ENCODE results near the gene EPHB2.
A peak's percentile ranks its signal among the peaks of the same experiment; 100 is the strongest.

EPHB2 gene

DNA sequence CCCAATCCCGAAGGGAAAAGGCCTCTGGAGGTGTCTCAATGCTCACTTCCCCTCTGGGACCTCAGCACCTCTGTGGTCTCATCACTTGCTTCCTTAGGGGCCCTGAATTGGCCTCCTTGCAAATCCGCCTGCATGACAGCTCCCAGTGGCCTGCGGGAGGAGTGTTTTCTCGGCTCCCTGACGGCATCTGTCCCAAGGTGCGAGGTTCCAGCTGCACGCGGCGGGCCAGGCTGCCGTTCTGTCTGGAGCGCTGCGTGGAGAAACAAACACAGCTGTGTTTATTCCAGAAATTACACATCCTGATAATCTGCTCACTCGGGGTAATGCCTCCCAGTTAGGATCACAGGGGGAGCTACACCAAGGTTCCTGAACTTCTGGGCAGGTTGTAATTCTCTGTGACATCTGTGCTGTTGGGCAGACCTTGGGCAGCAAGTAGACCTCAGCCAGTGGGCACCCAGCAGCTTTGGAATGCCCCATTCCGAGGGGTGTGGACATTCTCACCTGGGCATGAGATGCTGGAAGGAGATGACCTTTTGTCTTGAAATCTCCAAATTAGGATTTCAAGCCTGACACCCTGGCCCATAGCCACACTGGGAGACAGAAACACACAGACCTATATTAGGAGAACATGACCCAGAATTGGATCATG lies 18.2 kb downstream of the EPHB2 start:
- no peak overlapping the region for H3K27ac ChIP-seq
- TF ChIP-seq ZFX (IDR thresholded peaks at IDR 0.05; ENCODE audit: borderline replicate concordance) (no peak), CTCF (IDR thresholded peaks at IDR 0.05) (no peak)

- no peak overlapping the region for H3K27ac ChIP-seq
- no peak for TF ChIP-seq ZFX (IDR thresholded peaks at IDR 0.05; ENCODE audit: borderline replicate concordance)
- TF ChIP-seq CTCF (IDR thresholded peaks at IDR 0.05) = no peak
These were observed 18.7 kb downstream of the EPHB2 start for GRCh38 chr1:22729400-22729773.

DNA sequence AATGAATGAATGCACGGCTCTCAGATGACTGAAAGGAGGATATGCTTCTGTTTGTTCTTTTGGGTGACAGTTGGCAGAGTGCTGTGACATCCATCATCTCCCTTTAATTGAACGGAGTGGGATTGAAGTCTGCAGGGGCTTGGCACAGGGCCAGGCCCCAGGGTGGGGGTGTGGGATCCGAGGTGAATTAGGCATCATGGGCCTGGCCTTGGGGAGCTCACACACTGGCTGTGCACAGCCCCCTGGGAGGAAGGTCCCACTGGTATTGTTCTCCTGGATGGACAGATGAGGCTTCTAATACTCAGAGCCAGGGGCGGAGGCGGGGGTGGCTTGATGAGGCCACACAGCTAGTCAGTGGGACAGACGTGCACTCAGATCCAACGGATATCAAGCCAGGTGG lies 19.3 kb downstream of the EPHB2 start:
- TF ChIP-seq ZFX (IDR thresholded peaks at IDR 0.05; ENCODE audit: borderline replicate concordance) (no peak), CTCF (IDR thresholded peaks at IDR 0.05) (no peak)
- no peak overlapping the region for H3K27ac ChIP-seq

GRCh38 chr1:22731924-22732720 lies 21.5 kb downstream of the EPHB2 start:
- no peak for TF ChIP-seq ZFX (IDR thresholded peaks at IDR 0.05; ENCODE audit: borderline replicate concordance)
- TF ChIP-seq CTCF (IDR thresholded peaks at IDR 0.05) = peak; percentile 57
- H3K27ac ChIP-seq = no peak overlapping the region

DNA sequence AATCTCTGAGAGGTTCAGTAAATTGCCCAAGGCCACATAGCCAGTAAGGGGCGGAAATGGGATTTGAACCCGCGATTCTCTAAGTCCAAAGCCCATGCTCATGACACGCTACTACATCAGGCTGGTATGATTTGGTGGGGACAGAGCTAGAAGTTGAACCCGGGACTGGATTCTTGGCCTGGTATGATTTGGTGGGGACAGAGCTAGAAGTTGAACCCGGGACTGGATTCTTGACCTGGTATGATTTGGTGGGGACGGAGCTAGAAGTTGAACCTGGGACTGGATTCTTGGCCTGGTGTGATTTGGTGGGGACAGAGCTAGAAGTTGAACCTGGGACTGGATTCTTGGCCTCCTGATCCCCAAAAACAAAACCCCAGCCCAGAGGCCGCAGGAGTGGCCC lies 23.0 kb downstream of the EPHB2 start:
- TF ChIP-seq ZFX (IDR thresholded peaks at IDR 0.05; ENCODE audit: borderline replicate concordance) = no peak
- TF ChIP-seq CTCF (IDR thresholded peaks at IDR 0.05) = no peak

GRCh38 chr1:22736501-22737080 lies 26.0 kb downstream of the EPHB2 start:
- TF ChIP-seq CTCF (IDR thresholded peaks at IDR 0.05) (no peak), ZFX (IDR thresholded peaks at IDR 0.05; ENCODE audit: borderline replicate concordance) (no peak)
- H3K27ac ChIP-seq = no peak overlapping the region

More for the DNA sequence above, 23.0 kb downstream of the EPHB2 start:
- H3K27ac ChIP-seq = no peak overlapping the region

Data from 22Rv1 (cell line).